NCI-H1105 (cell line): Measurements from ENCODE around the gene KLK6.

Experiments used
- DNase-seq: peaks from one replicate; lab custom pipeline; 2025; lab: John Stamatoyannopoulos, UW

The KLK6 gene

DNA sequence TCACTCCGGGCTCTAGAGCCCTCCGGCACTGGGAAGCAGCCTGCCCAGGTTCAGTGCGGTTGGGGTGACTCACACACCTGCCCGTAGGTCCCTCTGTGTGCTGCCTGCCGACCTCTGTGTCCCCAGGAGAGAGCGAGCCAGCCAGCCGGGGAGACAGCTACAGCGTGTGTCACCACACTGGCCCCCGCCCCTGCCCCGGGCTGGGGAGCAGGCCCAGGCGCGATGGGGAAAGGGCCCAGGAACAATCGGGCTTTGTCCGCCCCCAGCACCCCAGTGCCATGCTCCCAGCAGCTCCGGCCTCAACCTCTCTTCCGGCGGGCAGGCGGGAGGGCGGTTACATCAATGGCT lies at the start of gene KLK6:
TSS of gene KLK6 (minus strand) at position 179 of the 348 bp plus-strand sequence. CDS start 1,487 bp downstream, outside the sequence.
- no peak for DNase-seq

DNA sequence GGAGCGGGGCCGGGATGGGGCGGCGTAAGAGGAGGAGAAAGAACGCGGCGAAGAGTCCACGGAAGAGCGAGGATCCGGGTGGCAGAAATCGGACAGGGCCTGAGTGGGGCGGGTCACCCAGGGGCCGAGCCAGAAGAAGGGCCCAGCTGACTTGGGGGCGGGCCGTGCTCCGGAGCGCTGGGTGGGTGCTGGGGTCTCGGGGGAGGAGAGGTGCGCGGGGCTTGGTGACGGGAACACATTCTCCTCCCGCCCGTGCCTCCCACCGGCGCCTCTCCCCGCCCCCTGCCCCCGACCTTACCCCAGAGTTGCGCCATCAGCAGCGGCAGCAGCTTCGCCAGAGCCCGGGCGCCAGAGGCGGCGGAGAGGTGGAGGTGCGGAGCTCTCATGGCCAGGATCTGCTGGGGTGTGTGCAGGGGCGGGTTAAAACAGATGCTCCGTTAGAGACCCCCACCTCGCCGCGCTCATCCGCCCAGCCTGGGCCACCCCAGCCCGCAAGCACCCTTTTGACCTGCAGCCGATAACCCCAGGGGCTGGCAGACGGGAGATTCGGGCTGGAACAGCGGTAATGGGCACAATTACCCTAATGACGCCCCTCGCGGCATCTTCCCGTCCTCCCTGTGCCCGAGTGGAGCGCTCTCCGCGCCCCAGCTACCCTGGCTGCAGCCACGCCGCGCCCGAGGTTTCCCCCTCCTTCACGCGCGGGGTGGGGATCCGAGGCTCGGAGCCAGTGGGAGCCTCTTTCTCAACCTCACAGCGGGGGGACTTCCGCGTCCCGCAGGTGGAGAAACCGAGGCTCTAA lies 49.6 kb upstream of the KLK6 start:
- DNase-seq, result no peak

- DNase-seq, result peak; percentile 41
Observed at GRCh38 chr19:51016798-51017683, 47.6 kb upstream of the KLK6 start.

- no peak for DNase-seq
Observed at GRCh38 chr19:51015691-51016267, 46.4 kb upstream of the KLK6 start.

- no peak for DNase-seq
Observed at GRCh38 chr19:51014242-51014641, 44.9 kb upstream of the KLK6 start.

GRCh38 chr19:51012661-51013190 lies 43.3 kb upstream of the KLK6 start:
- DNase-seq, result no peak

DNA sequence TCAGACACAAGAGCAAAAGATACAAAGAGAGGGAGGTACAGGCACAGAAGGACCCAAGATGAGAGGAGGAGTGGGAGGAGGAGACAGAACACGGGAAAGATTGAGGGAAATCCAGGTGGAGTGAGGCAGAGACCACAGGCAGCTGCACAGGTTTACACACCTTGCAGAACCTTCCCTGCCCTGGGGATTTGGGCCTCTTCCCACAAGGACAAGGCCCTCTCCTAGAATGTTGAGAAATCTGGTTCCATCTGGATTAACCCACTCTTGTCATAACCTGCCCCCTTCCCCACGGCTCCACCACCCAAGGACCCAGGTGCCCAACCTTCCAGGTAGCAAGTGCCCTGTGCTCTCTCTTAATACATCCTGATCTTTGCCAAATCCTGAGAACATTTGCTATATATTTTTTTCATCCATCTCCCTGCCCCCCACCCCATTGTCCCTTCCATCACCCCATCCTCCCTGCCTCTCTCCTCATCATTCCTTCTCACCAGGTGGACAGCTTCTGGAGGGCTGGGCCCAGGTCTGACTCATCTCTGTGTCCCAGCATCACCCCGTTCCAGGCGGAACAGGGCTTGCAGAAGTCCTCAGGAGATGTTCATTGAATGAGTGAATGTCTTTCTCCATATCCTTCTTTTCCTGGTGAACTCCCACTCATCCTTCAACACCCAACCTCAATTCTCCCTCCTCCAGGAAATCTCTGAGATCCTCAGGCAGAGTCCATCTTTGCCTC lies 40.8 kb upstream of the KLK6 start:
- DNase-seq, result no peak

- DNase-seq, result no peak
Observed at GRCh38 chr19:51009061-51009891, 39.9 kb upstream of the KLK6 start.

- DNase-seq, result no peak
Observed at GRCh38 chr19:51007488-51007887, 38.1 kb upstream of the KLK6 start.

DNA sequence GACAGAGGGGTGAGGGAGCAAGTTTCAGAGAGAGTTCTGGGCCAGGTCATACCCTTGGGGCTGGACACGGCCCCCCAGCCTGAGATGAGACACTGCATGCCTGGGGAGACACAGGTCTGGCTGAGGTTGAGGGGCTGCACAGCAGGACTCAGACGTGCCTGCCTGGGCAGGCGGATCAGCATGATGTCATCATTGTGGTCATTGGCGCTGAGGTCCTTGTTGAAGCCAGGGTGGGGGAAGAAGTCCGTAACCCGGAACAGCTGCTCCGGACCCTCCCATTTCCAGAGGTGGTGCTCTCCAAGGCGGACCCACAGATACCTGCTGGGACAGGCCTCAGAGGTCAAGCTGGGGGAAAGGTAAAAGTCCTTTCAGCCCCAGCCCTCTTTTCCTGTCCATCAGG lies 37.0 kb upstream of the KLK6 start:
- DNase-seq, result no peak

- DNase-seq, result no peak
Observed at GRCh38 chr19:51005248-51005647, 35.9 kb upstream of the KLK6 start.

GRCh38 chr19:51003316-51003715 lies 33.9 kb upstream of the KLK6 start:
- DNase-seq, result no peak

DNA sequence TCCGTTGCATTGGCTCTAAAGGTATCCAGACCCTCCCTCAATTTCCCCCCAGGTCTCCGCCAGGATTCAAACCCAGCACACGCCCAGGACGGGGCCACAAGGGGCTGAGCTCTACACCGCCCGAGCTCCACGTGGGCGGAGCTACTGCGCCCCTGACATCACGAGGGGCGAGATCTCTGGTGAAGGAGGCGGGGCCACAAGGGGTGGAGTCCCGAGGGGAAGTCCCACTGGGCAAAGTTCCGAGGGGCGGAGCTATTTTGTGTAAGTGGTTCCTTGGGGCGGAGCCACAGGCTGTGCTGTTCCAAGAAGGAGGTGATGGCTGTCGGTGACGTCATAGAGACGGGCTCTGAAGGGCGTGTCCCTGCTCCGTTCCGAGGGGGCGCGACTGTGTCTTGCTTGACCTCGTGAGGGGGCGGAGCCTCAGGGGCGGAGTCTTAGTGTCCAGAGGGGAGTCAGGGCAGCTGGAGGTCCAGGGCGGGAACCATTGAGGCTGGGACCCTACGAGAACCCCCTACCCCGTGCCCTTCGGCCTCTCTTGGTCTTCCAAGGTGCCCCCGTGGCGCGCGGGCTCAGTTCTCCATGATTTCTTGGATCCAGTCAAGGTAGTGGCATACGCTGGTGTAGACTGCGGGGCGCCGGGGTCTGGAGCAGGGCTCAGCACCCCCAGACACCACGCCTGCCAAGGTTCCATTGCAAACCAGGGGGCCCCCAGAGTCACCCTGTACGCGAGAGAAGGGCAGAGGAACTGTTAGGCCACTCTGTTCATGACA lies 33.3 kb upstream of the KLK6 start:
- no peak for DNase-seq

GRCh38 chr19:51002089-51002532 lies 32.7 kb upstream of the KLK6 start:
- DNase-seq, result no peak

GRCh38 chr19:51001515-51001914 lies 32.1 kb upstream of the KLK6 start, which contains the start of gene KLK8:
TSS of gene KLK8 (minus strand) at chr19:51001604. CDS start at chr19:51001167, 437 bp downstream.
- DNase-seq, result no peak

GRCh38 chr19:51000981-51001380 lies 31.6 kb upstream of the KLK6 start:
- no peak for DNase-seq

DNA sequence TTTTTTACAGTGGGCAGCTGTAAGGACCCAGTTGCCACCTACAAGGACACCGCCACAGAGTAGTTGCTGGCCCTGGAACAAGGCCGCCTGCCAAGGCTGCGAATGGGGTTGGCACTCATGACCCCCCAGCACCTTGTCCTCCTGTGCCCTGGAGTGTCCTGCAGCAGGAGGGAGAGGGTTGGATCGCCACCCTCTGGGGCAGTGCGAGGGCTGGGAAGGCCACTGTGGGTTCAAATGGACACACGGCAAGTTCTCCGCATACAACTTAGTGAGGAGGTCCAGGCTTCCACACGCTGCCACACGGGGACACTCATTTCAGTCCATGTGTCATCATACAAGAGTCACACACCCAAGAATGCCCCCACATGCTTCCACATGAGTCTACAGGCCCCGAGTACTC lies 31.0 kb upstream of the KLK6 start:
- no peak for DNase-seq

- no peak for DNase-seq
Observed at GRCh38 chr19:50998686-50999085, 29.3 kb upstream of the KLK6 start.

- no peak for DNase-seq
Observed at GRCh38 chr19:50998061-50998460, 28.7 kb upstream of the KLK6 start.

DNA sequence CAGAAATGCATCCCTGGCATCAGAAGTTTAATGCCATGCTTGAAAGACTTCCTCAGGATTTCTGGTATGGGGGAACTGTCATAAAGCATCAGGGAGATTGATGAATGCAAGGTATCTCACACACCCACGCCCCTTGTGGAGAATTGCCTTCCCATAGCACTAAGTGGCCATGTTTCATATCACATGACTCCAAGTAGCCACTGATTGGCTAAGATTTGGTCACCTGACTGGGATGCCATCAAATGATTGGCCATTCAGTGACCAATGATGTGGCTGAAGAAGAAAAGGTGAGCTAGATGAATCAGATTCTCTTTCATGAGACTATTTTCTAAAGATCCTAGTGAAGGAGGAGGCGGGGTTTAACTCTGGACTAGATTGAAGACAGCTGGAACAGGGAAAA lies 24.7 kb upstream of the KLK6 start:
- DNase-seq, result no peak
